ENCODE data around the gene TMC1.

DNA sequence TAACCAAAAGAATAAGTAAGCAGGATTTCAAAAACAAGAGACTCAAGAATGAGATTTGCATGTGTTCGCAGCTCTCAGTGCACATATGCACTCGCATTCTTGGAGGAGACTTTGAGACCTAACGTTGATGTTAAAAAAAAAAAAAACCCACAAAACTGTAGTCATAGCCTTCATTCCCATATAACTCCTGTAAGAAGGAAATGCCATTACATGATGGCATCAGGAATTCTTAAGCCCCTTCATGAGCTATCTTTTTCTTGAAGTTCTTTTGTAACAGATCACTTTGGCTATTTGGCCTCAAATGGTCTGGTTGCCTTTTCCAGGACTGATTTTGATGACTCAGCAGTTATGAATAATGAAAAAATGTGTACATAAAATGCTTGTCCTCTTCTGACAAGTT is 317.7 kb downstream of the TMC1 start:
- no peak for TF ChIP-seq GATA3 (IDR thresholded peaks at IDR 0.05; ENCODE audit: low read depth, low read length)
- TF ChIP-seq GATA2 (IDR thresholded peaks at IDR 0.05; ENCODE audit: low read depth, low read length) = no peak

Measured in SH-SY5Y (cell line).